NCI-H1092 (cell line): ENCODE results near the gene CEP41.

Experiments
- DNase-seq: peaks from one replicate; lab custom pipeline; 2025; lab: John Stamatoyannopoulos, UW

The CEP41 gene

GRCh38 chr7:130350945-130351790, 89.6 kb downstream of the CEP41 start:
- peak; percentile 83 for DNase-seq

DNA sequence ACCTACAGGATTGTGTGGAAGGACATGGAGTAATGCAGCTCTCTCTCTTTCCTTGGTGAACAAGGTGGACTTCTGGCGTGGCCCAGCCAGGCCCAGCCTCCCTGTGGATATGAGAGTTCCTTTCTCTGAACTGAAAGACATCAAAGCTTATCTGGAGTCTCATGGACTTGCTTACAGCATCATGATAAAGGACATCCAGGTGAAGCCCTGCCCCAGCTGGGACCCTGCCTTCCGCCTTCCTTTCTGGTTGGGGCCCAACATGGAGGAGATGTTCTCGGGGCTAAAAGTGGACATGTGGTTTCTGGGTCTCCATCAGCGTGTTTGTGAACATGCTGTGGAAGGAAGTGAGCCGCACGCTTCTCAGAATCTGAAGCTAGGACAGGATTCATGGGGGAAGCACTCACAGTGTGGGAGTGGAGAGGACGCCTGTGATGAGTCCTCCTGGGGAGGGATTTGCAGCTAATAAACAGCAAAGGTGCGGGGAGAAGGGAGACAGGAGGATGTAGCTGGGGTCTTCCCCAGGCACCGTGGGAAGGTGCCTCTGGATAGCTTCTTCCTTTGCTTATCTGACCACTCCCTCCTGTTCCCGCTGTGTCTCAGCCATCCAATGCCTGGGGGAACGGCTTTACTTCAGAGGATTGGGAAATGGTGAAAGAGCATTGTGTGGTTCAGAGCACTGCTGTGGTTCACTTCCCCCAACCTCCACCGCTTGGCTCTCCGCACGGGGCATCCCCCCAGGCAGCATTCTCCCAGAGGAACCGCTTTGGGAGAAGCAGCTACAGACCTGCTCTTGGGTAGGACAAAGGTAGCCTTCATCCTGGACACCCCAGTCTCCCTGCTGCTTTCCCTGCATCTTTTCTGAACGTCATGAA, 90.7 kb downstream of the CEP41 start:
- no peak for DNase-seq

DNA sequence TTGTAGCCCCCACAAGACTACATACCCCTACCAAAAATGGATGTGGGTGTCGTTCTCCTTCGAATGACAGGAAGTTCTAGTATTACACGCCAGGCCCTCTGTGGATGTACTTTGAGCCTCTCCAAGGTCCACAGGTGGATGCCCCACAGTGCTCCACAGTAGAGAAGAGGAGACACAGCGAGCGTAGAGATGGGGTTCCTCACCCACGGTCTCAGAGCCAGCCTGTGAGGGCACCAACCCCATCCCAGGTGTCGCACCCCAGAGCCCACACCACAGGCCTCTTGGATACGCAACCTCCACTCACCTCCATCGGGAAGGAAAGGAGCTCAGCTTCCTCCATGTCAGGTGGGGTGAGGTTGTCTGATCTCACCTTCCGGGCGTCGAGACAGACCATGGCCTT, 93.9 kb downstream of the CEP41 start:
- no peak for DNase-seq

- DNase-seq = no peak
These were observed 94.5 kb downstream of the CEP41 start for GRCh38 chr7:130346177-130346905.

- DNase-seq = no peak
These were observed 95.1 kb downstream of the CEP41 start for GRCh38 chr7:130345725-130346124.

GRCh38 chr7:130345136-130345535, 95.7 kb downstream of the CEP41 start:
- DNase-seq = peak; percentile 50

GRCh38 chr7:130344271-130344866, 96.4 kb downstream of the CEP41 start, which contains the start of gene CPA5:
Gene CPA5 (plus strand): TSS chr7:130344816. CDS start chr7:130346486, 1,670 bp downstream.
- no peak for DNase-seq
